T-helper 17 cell (primary cell): Measurements from ENCODE around the gene BEAN1. TPM values are rescaled to one million over a fixed set of nuclear protein-coding genes. Genes with fewer than 3 reads are reported as not detected.
A peak's percentile ranks its signal among the peaks of the same experiment; 100 is the strongest.

Source experiments
- ATAC-seq: fragments of 150-1000 bp; cut with Tn5 transposase; 2 replicates; pipeline ENCODE4 v1.10.0; 2021; ENCODE audit warnings: mild to moderate bottlenecking, moderate library complexity
- DNase-seq, 3 donors: peaks; one replicate each; pipeline versions ENCODE4 v3.0.0 to v3.0.0-alpha.2; 2020 to 2021
- H3K9me3 ChIP-seq: one replicate; pipeline ENCODE4 v1.7.0; 2013; ENCODE audit warnings: low read length, mild to moderate bottlenecking; ENCODE audit not compliant: control insufficient read depth, poor library complexity, severe bottlenecking
- H3K27ac Mint-ChIP-seq: one replicate; pipeline ENCODE4 v1.8.0; 2022; ENCODE audit warnings: mild to moderate bottlenecking, moderate library complexity, mixed read lengths
- H3K27me3 Mint-ChIP-seq: one replicate; pipeline ENCODE4 v1.8.0; 2022; ENCODE audit warnings: mixed read lengths
- H3K36me3 Mint-ChIP-seq: one replicate; pipeline ENCODE4 v1.8.0; 2022; ENCODE audit warnings: low read depth, mixed read lengths
- H3K4me1 Mint-ChIP-seq: one replicate; pipeline ENCODE4 v1.8.0; 2022; ENCODE audit warnings: mild to moderate bottlenecking, mixed read lengths
- H3K4me3 Mint-ChIP-seq: one replicate; pipeline ENCODE4 v1.8.0; 2022; ENCODE audit warnings: mild to moderate bottlenecking, moderate library complexity, mixed read lengths
- total RNA-seq, 4 donors: library from RNA in 2 of 4; stranded (reverse) in 2 of 4; gene quantifications; one replicate each; pipeline ENCODE4 v1.2.3 and lab custom pipeline; 2022 to 2026

Gene BEAN1
- total RNA-seq, 2 donors from 2014 or later: not detected

DNA sequence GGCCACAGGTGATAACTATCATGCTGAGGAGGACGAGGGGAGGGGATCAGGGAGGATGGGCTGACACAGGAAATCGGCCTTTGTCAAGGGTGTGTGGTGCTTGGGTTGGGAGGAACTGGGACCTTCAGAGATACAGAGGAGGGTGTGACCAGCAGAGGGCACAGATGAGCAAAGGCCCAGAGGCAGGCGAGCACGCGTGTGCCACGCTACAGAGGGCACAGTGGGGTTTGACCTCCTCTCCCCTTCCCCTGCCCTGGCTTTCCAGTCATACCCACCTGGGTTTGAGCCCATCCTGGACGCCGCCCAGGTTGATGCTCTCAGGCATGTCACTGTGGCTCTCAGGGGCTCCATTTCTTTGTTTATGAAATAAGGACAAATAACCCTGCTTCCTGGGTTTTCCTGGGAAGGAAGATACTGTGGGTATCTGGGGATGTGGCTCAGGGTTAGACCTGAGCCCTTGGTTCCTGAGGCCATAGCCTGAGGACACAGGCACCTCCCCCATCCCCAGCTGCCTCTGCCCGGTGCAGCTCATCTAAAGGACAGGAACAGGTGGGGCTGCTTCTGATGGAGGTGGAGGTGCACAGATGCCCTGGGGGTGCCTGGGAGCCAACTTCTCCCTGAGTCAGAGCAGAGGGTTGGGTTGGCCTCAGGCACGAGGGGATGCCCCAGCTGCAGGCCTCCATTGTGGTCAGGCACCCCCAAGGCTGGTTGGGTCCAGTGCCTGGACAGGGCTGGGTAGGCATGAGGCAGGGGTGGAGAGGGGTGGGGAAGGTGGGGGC is 51.8 kb downstream of the BEAN1 start:
- Mint-ChIP-seq H3K27ac (no peak overlapping the region), H3K4me1 (peaks cover 26% of the 10 kb centered on the region), H3K36me3 (no peaks in the 10 kb centered on the region), H3K27me3 (no peaks in the 10 kb centered on the region), H3K4me3 (no peak overlapping the region)
- no peaks in the 10 kb centered on the region for H3K9me3 ChIP-seq
- ATAC-seq (peak; percentile 84), DNase-seq (peak; percentile 50 to 68 (median 53))

GRCh38 chr16:66479661-66480264 is 52.7 kb downstream of the BEAN1 start:
- Mint-ChIP-seq H3K27me3 (no peaks in the 10 kb centered on the region), H3K4me1 (peaks cover 24% of the 10 kb centered on the region), H3K27ac (no peak overlapping the region), H3K36me3 (no peaks in the 10 kb centered on the region), H3K4me3 (no peak overlapping the region)
- no peak for DNase-seq
- no peak for ATAC-seq
- no peaks in the 10 kb centered on the region for H3K9me3 ChIP-seq

DNA sequence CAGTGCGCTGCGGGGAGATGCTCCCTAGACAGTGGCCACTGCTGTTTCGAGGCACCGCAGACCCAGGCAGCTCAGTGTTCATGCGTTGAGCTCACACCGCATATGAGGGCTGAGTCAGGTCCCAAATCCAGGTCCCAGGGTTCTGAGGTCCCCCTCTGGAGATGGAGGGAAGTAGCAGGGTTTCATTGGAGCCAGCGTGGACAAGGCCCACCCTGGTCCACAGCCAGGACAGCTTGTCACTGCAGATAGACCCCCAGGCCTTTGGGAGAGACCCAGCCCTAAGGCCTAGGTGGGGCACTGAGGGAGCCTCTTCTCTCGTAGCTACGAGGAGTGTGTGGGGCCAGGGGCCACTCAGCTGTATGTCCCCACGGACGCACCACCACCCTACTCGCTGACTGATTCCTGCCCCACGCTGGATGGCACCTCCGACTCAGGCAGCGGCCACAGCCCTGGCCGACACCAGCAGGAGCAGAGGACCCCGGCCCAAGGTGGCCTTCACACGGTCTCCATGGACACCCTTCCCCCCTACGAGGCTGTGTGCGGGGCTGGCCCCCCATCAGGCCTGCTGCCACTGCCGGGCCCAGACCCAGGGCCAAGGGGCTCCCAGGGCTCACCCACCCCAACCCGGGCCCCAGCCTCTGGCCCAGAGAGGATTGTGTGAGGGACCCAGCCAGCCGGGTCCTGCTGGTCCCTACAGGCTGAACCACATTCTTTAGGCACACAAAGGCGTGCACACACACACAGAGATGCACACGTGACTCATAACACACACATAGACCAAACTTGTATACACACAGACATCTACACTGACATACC is 53.4 kb downstream of the BEAN1 start:
- H3K9me3 ChIP-seq: no peaks in the 10 kb centered on the region
- H3K27me3 Mint-ChIP-seq: no peaks in the 10 kb centered on the region
- DNase-seq (no peak), ATAC-seq (no peak)
- H3K27ac Mint-ChIP-seq: no peak overlapping the region
- H3K4me3 Mint-ChIP-seq: no peak overlapping the region
- H3K36me3 Mint-ChIP-seq: no peaks in the 10 kb centered on the region
- H3K4me1 Mint-ChIP-seq: peaks cover 19% of the 10 kb centered on the region

- no peak overlapping the region for H3K27ac Mint-ChIP-seq
- ATAC-seq: no peak
- DNase-seq: no peak
- H3K27me3 Mint-ChIP-seq: no peaks in the 10 kb centered on the region
- H3K36me3 Mint-ChIP-seq: peaks cover 2% of the 10 kb centered on the region
- H3K4me1 Mint-ChIP-seq: peaks cover 18% of the 10 kb centered on the region
- no peak overlapping the region for H3K4me3 Mint-ChIP-seq
- no peaks in the 10 kb centered on the region for H3K9me3 ChIP-seq
Measured at GRCh38 chr16:66481081-66481942, 54.2 kb downstream of the BEAN1 start.

GRCh38 chr16:66481943-66482390 is 54.9 kb downstream of the BEAN1 start:
- peaks cover 2% of the 10 kb centered on the region for H3K36me3 Mint-ChIP-seq
- H3K4me1 Mint-ChIP-seq: peaks cover 18% of the 10 kb centered on the region
- no peak overlapping the region for H3K27ac Mint-ChIP-seq
- ATAC-seq: no peak
- H3K4me3 Mint-ChIP-seq: no peak overlapping the region
- no peaks in the 10 kb centered on the region for H3K27me3 Mint-ChIP-seq
- H3K9me3 ChIP-seq: no peaks in the 10 kb centered on the region
- DNase-seq: no peak

DNA sequence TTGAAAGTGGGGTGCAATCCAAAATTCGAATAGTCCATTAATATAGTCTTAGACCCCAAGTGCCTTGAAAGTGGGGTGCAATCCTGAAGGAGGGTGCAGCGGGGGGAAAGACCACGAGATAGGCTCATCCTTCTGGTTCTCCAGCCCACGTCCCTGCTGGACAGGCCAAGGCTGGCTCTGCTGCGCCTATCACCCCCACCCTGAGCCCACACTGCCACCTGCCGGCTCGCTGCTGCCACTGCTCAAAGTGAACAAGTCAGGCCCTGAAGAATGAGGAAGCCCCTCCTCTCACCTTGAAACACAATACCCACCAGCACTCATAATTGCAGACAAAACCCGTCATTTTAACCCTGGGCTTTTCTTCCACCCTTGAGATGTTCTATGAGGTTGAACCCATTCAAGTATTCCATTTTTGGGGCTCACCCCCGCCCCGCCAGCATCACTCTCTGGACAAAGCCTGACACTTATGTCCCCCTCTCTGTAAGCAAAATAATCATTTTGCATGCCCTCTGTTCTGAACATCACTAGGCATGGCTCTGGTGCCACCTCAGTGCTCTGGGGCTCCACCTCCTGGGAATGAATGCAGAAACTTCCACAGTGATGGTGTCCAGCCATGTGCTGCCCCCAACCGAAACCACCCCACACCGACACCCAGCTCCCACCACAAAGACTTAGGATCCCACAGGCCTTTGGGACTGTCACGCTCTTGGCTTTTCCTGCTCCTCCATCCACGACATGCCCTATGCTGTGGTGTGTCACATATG is 56.8 kb downstream of the BEAN1 start:
- no peaks in the 10 kb centered on the region for H3K9me3 ChIP-seq
- Mint-ChIP-seq H3K36me3 (peaks cover 2% of the 10 kb centered on the region), H3K27me3 (no peaks in the 10 kb centered on the region), H3K27ac (no peak overlapping the region), H3K4me3 (no peak overlapping the region), H3K4me1 (peaks cover 17% of the 10 kb centered on the region)
- ATAC-seq (peak; percentile 83), DNase-seq (peak; percentile 57 to 64 (median 60))

GRCh38 chr16:66484453-66485213 is 57.5 kb downstream of the BEAN1 start:
- no peak for ATAC-seq
- DNase-seq: no peak

DNA sequence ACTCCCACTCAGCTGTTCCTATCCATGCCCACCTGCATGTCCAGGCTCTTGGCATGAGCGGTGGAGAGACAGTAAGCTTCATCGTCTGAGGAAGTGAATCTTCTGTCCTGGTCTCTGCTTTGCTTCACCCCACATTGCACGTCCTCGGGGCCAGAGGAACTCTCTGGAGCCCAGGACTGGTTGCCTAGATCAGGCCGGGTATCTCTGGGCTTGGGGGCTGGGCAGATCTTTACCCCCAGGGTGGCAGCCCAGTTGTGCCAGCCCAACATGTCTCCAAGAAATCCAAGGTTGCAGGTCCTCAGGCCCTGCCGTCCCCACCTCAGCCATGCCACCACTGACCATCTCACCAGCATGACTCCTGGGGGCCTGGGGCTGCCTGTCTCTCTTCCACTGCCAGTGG is 58.3 kb downstream of the BEAN1 start:
- DNase-seq (no peak), ATAC-seq (no peak)
- H3K4me3 Mint-ChIP-seq: no peak overlapping the region
- peaks cover 2% of the 10 kb centered on the region for H3K36me3 Mint-ChIP-seq
- peak overlapping the region; percentile 19 for H3K27ac Mint-ChIP-seq
- H3K27me3 Mint-ChIP-seq: no peaks in the 10 kb centered on the region
- H3K4me1 Mint-ChIP-seq: peaks cover 16% of the 10 kb centered on the region
- H3K9me3 ChIP-seq: no peaks in the 10 kb centered on the region

More at GRCh38 chr16:66484453-66485213, 57.5 kb downstream of the BEAN1 start:
- H3K4me3 Mint-ChIP-seq: no peak overlapping the region
- peaks cover 2% of the 10 kb centered on the region for H3K36me3 Mint-ChIP-seq
- no peaks in the 10 kb centered on the region for H3K9me3 ChIP-seq
- peaks cover 16% of the 10 kb centered on the region for H3K4me1 Mint-ChIP-seq
- H3K27me3 Mint-ChIP-seq: no peaks in the 10 kb centered on the region
- H3K27ac Mint-ChIP-seq: no peak overlapping the region

GRCh38 chr16:66486199-66486772 is 59.2 kb downstream of the BEAN1 start:
- Mint-ChIP-seq H3K27ac (peak overlapping the region; percentile 19), H3K4me3 (no peak overlapping the region), H3K27me3 (no peaks in the 10 kb centered on the region), H3K36me3 (peaks cover 2% of the 10 kb centered on the region), H3K4me1 (peaks cover 16% of the 10 kb centered on the region)
- ATAC-seq: no peak
- H3K9me3 ChIP-seq: no peaks in the 10 kb centered on the region
- no peak for DNase-seq

DNA sequence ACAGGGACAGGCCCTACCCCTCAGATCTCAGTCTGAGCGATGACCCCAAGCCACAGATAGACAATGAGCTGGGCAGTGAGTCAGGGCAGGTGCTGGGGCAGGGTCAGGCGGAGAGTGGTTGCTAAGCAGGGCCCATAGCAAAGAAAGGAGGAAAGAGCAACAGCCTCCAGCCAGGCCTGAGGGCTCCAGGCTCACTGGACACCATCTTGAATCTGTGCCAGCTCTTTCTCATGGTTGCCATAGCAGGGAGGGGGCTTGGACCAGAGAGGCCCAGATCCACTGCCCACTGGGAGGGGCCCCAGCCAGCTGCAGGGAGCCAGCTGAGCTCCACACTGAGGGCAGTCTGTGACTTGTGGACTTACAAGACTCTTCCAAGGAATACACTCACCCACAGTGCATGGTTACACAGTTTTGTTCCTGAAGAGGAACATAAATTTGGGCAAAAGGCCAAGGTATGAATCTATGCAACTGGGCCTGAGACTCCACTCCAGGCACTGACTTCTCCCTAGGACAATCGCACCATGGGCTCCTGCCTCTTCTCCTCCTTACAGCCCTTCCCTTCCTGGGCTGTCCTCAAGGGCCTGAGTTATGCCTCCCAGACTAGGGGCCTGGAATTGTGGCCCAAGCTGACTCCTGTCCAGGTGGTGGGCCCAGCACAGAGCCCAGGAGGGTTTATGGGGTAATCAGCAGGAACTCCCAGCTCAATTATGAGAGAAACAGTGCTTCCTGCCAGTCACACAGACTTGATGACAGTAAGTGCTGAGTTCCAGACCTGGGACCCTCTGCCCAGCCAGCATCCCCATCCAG is 59.9 kb downstream of the BEAN1 start:
- Mint-ChIP-seq H3K27me3 (no peaks in the 10 kb centered on the region), H3K27ac (peak overlapping the region; percentile 53), H3K4me1 (peaks cover 17% of the 10 kb centered on the region), H3K4me3 (no peak overlapping the region), H3K36me3 (peaks cover 2% of the 10 kb centered on the region)
- no peaks in the 10 kb centered on the region for H3K9me3 ChIP-seq
- no peak for DNase-seq
- no peak for ATAC-seq
